Neuronal stem cell (in vitro differentiated cells): ENCODE measurements around the gene ST6GAL1.

Experiments used
- DNase-seq: peaks from one replicate; pipeline ENCODE4 v3.0.0-alpha.2; 2013; ENCODE audit warnings: low spot score
- H2AFZ ChIP-seq: one replicate; pipeline ENCODE4 v1.6.1; 2013; ENCODE audit warnings: mild to moderate bottlenecking, low read length, inconsistent platforms
- H2AK5ac ChIP-seq: 2 replicates; pipeline ENCODE4 v1.6.1; 2013; ENCODE audit warnings: low read depth, mild to moderate bottlenecking, inconsistent platforms, low read length, moderate library complexity, mixed read lengths
- H2BK120ac ChIP-seq: 2 replicates; pipeline ENCODE4 v1.6.1; 2013; ENCODE audit warnings: low read depth, mild to moderate bottlenecking, inconsistent platforms, low read length, moderate library complexity, mixed read lengths
- H2BK12ac ChIP-seq: one replicate; pipeline ENCODE4 v1.6.1; 2013; ENCODE audit warnings: low read length, inconsistent platforms
- H2BK15ac ChIP-seq: 2 replicates; pipeline ENCODE4 v1.6.1; 2013; ENCODE audit warnings: mild to moderate bottlenecking, low read length, inconsistent platforms, mixed read lengths
- H2BK5ac ChIP-seq: one replicate; pipeline ENCODE4 v1.6.1; 2013; ENCODE audit warnings: inconsistent platforms, mild to moderate bottlenecking, low read length, moderate library complexity
- H3K14ac ChIP-seq: one replicate; pipeline ENCODE4 v1.6.1; 2013; ENCODE audit warnings: low read length, inconsistent platforms
- H3K18ac ChIP-seq: 2 replicates; pipeline ENCODE4 v1.6.1; 2013; ENCODE audit warnings: low read length, inconsistent platforms
- H3K23ac ChIP-seq: 2 replicates; pipeline ENCODE4 v1.6.1; 2013; ENCODE audit warnings: low read depth, mild to moderate bottlenecking, mixed read lengths, low read length, inconsistent platforms; ENCODE audit not compliant: poor library complexity
- H3K27ac ChIP-seq: replicated peaks from 3 replicates; pipeline ENCODE4 v1.5.1; 2013; ENCODE audit warnings: low read length, inconsistent platforms
- H3K27me3 ChIP-seq, 3 experiments: 2 replicates each; pipeline ENCODE4 v1.6.1; 2013; ENCODE audit warnings: low read length in 3 of 3, mild to moderate bottlenecking in 2 of 3, inconsistent platforms in 1 of 3, low read depth in 1 of 3, mixed read lengths in 1 of 3, moderate library complexity in 1 of 3; ENCODE audit not compliant: control insufficient read depth in 3 of 3, insufficient read depth in 3 of 3
- H3K36me3 ChIP-seq, 2 donors: replicated peaks in 1 of 2; 2 replicates each; pipeline ENCODE4 v1.6.1; 2013; ENCODE audit warnings: low read length in 2 of 2; ENCODE audit not compliant: control insufficient read depth in 2 of 2, insufficient read depth in 2 of 2
- H3K4ac ChIP-seq: 2 replicates; pipeline ENCODE4 v1.6.1; 2013; ENCODE audit warnings: inconsistent platforms, mild to moderate bottlenecking, low read length, moderate library complexity
- H3K4me1 ChIP-seq, 2 donors: 1 replicate in 1 of 2; 2 replicates in 1 of 2; pipeline ENCODE4 v1.6.1; 2013; ENCODE audit warnings: low read length in 2 of 2, low read depth in 1 of 2; ENCODE audit not compliant: control insufficient read depth in 2 of 2, insufficient read depth in 1 of 2
- H3K4me2 ChIP-seq: one replicate; pipeline ENCODE4 v1.6.1; 2013; ENCODE audit warnings: mild to moderate bottlenecking, low read length, inconsistent platforms; ENCODE audit not compliant: insufficient read depth, poor library complexity, severe bottlenecking
- H3K4me3 ChIP-seq, 2 donors: 2 replicates each; pipeline ENCODE4 v1.5.1; 2013; ENCODE audit warnings: low read length in 2 of 2, mild to moderate bottlenecking in 2 of 2, inconsistent platforms in 1 of 2, moderate library complexity in 1 of 2
- H3K79me1 ChIP-seq: one replicate; pipeline ENCODE4 v1.6.1; 2013; ENCODE audit warnings: low read depth, mild to moderate bottlenecking, inconsistent platforms, low read length, moderate library complexity
- H3K9ac ChIP-seq: one replicate; pipeline ENCODE4 v1.6.1; 2013; ENCODE audit warnings: mild to moderate bottlenecking, low read depth, low read length, inconsistent platforms; ENCODE audit not compliant: poor library complexity
- H3K9me3 ChIP-seq, 2 donors: replicated peaks in 1 of 2; 2 replicates each; pipeline versions ENCODE3 to v1.6.1; 2013; ENCODE audit warnings: low read length in 2 of 2, mild to moderate bottlenecking in 2 of 2, inconsistent platforms in 1 of 2, low read depth in 1 of 2, mixed read lengths in 1 of 2, moderate library complexity in 1 of 2; ENCODE audit not compliant: control insufficient read depth in 2 of 2, insufficient read depth in 1 of 2
- H4K8ac ChIP-seq: one replicate; pipeline ENCODE4 v1.6.1; 2013; ENCODE audit warnings: low read depth, mild to moderate bottlenecking, inconsistent platforms, low read length, moderate library complexity
- H4K91ac ChIP-seq: one replicate; pipeline ENCODE4 v1.6.1; 2013; ENCODE audit warnings: low read length, low read depth, mild to moderate bottlenecking, inconsistent platforms; ENCODE audit not compliant: poor library complexity
- WGBS, 2 donors: extraction: QIAGEN DNeasy Blood & Tissue Kit; methylation state at CpG; one replicate each; pipeline ENCODE4 v1.1.7; 2013; ENCODE audit warnings: missing lambda C conversion rate in 2 of 2, mixed read lengths in 1 of 2; ENCODE audit not compliant: insufficient read length in 2 of 2, insufficient replicate concordance in 1 of 2; ENCODE audit errors: extremely low coverage in 2 of 2; 5-methylcytosine and 5-hydroxymethylcytosine counted together

ST6GAL1 gene

DNA sequence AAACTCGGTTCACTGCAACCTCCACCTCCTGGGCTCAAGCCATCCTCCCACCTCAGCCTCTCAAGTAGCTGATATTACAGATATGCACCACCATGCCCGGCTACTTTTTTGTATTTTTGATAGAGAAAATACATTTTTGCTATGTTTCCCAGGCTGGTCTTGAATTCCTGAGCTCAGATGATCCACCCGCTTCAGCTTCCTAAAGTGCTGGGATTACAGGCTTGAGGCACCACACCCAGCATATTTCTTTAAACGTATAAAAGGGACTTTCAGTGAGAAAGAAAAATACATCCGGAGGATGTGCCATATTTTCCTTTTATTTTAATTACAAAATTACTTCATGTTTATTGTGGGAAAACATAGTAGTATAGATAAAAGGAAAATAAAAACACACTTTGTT is 153.8 kb downstream of the ST6GAL1 start:
- Histone ChIP-seq H3K27me3 (no peaks in the 10 kb centered on the region), H2BK12ac (no peak overlapping the region), H3K9me3 (peaks cover 0 to 3% of the 10 kb centered on the region in 2 donors), H2AK5ac (no peak overlapping the region), H2BK120ac (no peak overlapping the region), H3K18ac (no peak overlapping the region), H4K8ac (no peak overlapping the region), H3K4me1 (no peaks in the 10 kb centered on the region), H2BK5ac (no peak overlapping the region), H3K27ac (no peak overlapping the region), H3K36me3 (no peaks in the 10 kb centered on the region), H2AFZ (no peak overlapping the region), H2BK15ac (no peak overlapping the region), H3K4me2 (no peak overlapping the region), H3K14ac (no peak overlapping the region), H4K91ac (no peak overlapping the region), H3K23ac (no peak overlapping the region), H3K9ac (no peak overlapping the region), H3K4me3 (no peak overlapping the region), H3K79me1 (no peaks in the 10 kb centered on the region), H3K4ac (no peak overlapping the region)
- no peak for DNase-seq
- no CpG with 5 or more reads among the region's 5 CpGs for WGBS, 2 donors

DNA sequence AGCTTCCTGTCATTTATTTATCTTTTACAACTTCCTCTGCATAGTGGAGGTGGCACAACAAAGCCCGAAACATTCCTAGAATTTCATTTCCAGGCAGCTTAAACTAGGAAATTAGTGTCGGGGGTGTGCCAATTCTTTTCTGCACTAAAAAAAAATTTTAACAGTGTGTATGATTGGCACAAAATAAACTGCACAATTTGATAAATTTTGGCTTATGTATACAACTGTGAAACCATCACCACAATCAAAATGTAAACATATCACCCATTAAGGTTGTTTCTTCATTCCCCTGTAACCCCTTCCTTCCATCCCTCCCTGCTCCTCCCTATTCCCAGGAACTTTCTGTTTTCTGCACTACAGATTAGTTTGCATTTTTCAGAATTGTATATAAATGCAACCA is 154.3 kb downstream of the ST6GAL1 start:
- no peak overlapping the region for H3K18ac ChIP-seq
- WGBS, 2 donors = no CpG with 5 or more reads among the region's 2 CpGs
- no peak overlapping the region for H2BK120ac ChIP-seq
- H2BK5ac ChIP-seq = no peak overlapping the region
- no peaks in the 10 kb centered on the region for H3K4me1 ChIP-seq
- H3K27me3 ChIP-seq = no peaks in the 10 kb centered on the region
- H3K23ac ChIP-seq = no peak overlapping the region
- no peak overlapping the region for H3K27ac ChIP-seq
- H4K8ac ChIP-seq = no peak overlapping the region
- no peak overlapping the region for H3K4me3 ChIP-seq
- no peaks in the 10 kb centered on the region for H3K79me1 ChIP-seq
- no peak overlapping the region for H4K91ac ChIP-seq
- H2BK12ac ChIP-seq = no peak overlapping the region
- no peak overlapping the region for H3K9ac ChIP-seq
- H3K36me3 ChIP-seq = no peaks in the 10 kb centered on the region
- DNase-seq = no peak
- H3K4ac ChIP-seq = no peak overlapping the region
- peak overlapping the region; percentile 1 for H2AFZ ChIP-seq
- no peak overlapping the region for H2BK15ac ChIP-seq
- H2AK5ac ChIP-seq = no peak overlapping the region
- H3K14ac ChIP-seq = no peak overlapping the region
- peaks cover 0 to 3% of the 10 kb centered on the region in 2 donors for H3K9me3 ChIP-seq
- H3K4me2 ChIP-seq = no peak overlapping the region

DNA sequence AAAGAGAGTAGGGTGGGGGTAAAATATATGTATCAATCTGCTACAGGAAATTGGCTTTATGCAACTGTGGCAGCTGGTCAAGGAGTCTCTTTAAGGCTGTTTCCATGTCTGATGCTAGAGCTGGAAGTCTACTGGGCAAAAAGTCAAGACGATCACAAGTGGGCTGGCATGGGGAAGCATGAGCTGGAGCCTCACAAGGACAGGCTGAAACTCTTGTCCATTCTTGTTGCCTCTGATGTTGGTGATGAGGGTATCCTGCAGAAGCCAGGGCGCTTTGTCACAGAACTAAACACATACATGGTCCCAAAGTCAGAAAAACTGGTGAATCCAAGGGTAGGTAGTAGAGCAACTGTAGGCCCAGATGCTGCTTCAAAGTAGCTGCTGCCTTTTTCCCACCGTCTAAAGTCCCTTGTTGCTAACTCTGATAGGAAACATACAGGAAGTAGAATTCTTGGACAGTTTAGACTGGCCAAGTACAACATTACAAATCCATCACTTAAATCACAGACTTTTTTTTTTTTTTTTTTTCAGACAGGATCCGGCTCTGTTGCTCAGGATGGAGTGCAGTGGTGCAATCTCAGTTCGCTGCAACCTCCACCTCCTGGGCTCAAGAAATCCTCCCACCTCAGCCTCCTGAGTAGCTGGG is 154.8 kb downstream of the ST6GAL1 start:
- H3K4me1 ChIP-seq = no peaks in the 10 kb centered on the region
- no peak overlapping the region for H3K18ac ChIP-seq
- H3K9ac ChIP-seq = no peak overlapping the region
- no peak overlapping the region for H3K4me2 ChIP-seq
- H3K79me1 ChIP-seq = no peaks in the 10 kb centered on the region
- no peak overlapping the region for H2BK15ac ChIP-seq
- H3K23ac ChIP-seq = no peak overlapping the region
- H3K9me3 ChIP-seq = peaks cover 0 to 3% of the 10 kb centered on the region in 2 donors
- H3K27ac ChIP-seq = no peak overlapping the region
- no peak overlapping the region for H2BK120ac ChIP-seq
- no peak overlapping the region for H2AK5ac ChIP-seq
- no peak overlapping the region for H3K4me3 ChIP-seq
- H3K27me3 ChIP-seq = no peaks in the 10 kb centered on the region
- peak overlapping the region; percentile 1 for H2AFZ ChIP-seq
- WGBS, 2 donors = no CpG with 5 or more reads among the region's 5 CpGs
- H2BK12ac ChIP-seq = no peak overlapping the region
- no peak overlapping the region for H4K8ac ChIP-seq
- H3K36me3 ChIP-seq = no peaks in the 10 kb centered on the region
- no peak overlapping the region for H2BK5ac ChIP-seq
- H3K14ac ChIP-seq = no peak overlapping the region
- no peak for DNase-seq
- H4K91ac ChIP-seq = no peak overlapping the region
- no peak overlapping the region for H3K4ac ChIP-seq

DNA sequence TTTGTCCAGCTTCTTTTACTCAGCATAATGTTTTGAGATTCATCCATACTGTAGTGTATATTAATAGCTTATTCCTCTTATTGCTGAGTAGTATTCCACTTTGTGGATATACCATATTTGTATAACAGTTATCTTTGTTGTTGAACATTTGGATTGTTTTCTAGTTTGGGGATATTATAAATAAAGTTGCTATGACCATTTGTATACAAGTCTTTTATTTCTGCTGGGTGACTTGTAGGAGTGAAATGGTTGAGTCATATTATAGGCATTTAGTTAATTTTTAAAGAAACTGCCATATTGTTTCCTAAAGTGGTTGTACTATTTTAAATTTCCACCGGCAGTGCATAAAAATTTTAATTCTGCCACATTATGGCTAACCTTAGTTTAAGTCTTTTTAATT is 155.6 kb downstream of the ST6GAL1 start:
- no peak overlapping the region for H3K14ac ChIP-seq
- H3K27ac ChIP-seq = no peak overlapping the region
- no peak overlapping the region for H3K23ac ChIP-seq
- H2BK12ac ChIP-seq = no peak overlapping the region
- H2AK5ac ChIP-seq = no peak overlapping the region
- H2AFZ ChIP-seq = no peak overlapping the region
- H2BK5ac ChIP-seq = no peak overlapping the region
- H3K4me1 ChIP-seq = no peaks in the 10 kb centered on the region
- no peaks in the 10 kb centered on the region for H3K36me3 ChIP-seq
- H3K4me2 ChIP-seq = no peak overlapping the region
- H2BK15ac ChIP-seq = no peak overlapping the region
- H3K9ac ChIP-seq = no peak overlapping the region
- no peak overlapping the region for H3K4ac ChIP-seq
- H4K91ac ChIP-seq = no peak overlapping the region
- DNase-seq = no peak
- H3K27me3 ChIP-seq = no peaks in the 10 kb centered on the region
- no peak overlapping the region for H3K18ac ChIP-seq
- no peaks in the 10 kb centered on the region for H3K79me1 ChIP-seq
- no peak overlapping the region for H3K4me3 ChIP-seq
- H3K9me3 ChIP-seq = peaks cover 0 to 3% of the 10 kb centered on the region in 2 donors
- WGBS, 2 donors = no CpG with 5 or more reads among the region's 1 CpG
- H4K8ac ChIP-seq = no peak overlapping the region
- H2BK120ac ChIP-seq = no peak overlapping the region
